HepG2 (cell line): ENCODE measurements around the gene CEP57L1. TPM values are rescaled to one million over a fixed set of nuclear protein-coding genes. Genes with fewer than 3 reads are reported as not detected.

Source experiments
- ATAC-seq: fragments of 200-7000 bp; cut with Tn5 transposase; 3 replicates; pipeline ENCODE4 v1.9.1; 2020; ENCODE audit warnings: mild to moderate bottlenecking, moderate library complexity
- BruUV-seq: library from RNA; stranded (reverse); fragments of 400-500 nt; replicated peaks from 2 replicates; lab custom pipeline; 2021; lab: Mats Ljungman, UMichigan
- CTCF ChIA-PET: fragments of 300-600 bp; formaldehyde crosslinking; extraction: SDS; loops from one replicate; lab custom pipeline; 2021; ENCODE audit warnings: low total read pairs, inconsistent platforms, low intra/inter-chr PET ratio; lab: Yijun Ruan, JAX
- POLR2A ChIA-PET: fragments of 350-600 bp; sonication (Branson Sonifier 250); formaldehyde crosslinking; loops from one replicate; lab custom pipeline; 2020; ENCODE audit warnings: antibody characterized with exemption, inconsistent platforms; lab: Yijun Ruan, JAX
- DNase-seq: peaks from one replicate; pipeline ENCODE4 v3.0.0-alpha.2; 2015; ENCODE audit warnings: low spot score
- FAIRE-seq: peaks from 3 replicates; lab custom pipeline; 2011; peaks lifted over from hg19 to GRCh38; lab: Jason Lieb, UNC
- H2AFZ ChIP-seq: one replicate; pipeline ENCODE4 v1.6.1; 2011; ENCODE audit warnings: low read length, inconsistent platforms
- H3K27ac ChIP-seq: fragments of 300-600 bp; 3 replicates; pipeline ENCODE4 v1.8.0; 2011; ENCODE audit warnings: mixed run types, mild to moderate bottlenecking, mixed read lengths, low read length, inconsistent platforms; ENCODE audit not compliant: insufficient read depth; ENCODE audit errors: extremely low read length
- H3K27me3 ChIP-seq, 2 experiments: fragments of 200-600 bp in 1 of 2; 2 replicates in 1 of 2; 3 replicates in 1 of 2; pipeline versions ENCODE4 v1.6.0 to v1.8.0; 2011; ENCODE audit warnings: low read length in 2 of 2, mild to moderate bottlenecking in 2 of 2, moderate library complexity in 2 of 2, inconsistent platforms in 1 of 2; ENCODE audit not compliant: insufficient read depth in 2 of 2, control insufficient read depth in 1 of 2
- H3K36me3 ChIP-seq, 2 experiments: fragments of 200-600 bp in 1 of 2; replicated peaks in 1 of 2; 2 replicates in 1 of 2; 3 replicates in 1 of 2; pipeline versions ENCODE4 v1.5.1 to v1.8.0; 2011; ENCODE audit warnings: low read length in 2 of 2, inconsistent platforms in 1 of 2; ENCODE audit not compliant: insufficient read depth in 2 of 2, control insufficient read depth in 1 of 2
- H3K4me1 ChIP-seq: 2 replicates; pipeline ENCODE4 v1.5.1; 2012; ENCODE audit warnings: low read length, inconsistent platforms; ENCODE audit not compliant: insufficient read depth
- H3K4me2 ChIP-seq: 2 replicates; pipeline ENCODE4 v1.6.0; 2011; ENCODE audit warnings: low read depth, low read length, inconsistent platforms
- H3K4me3 ChIP-seq, 3 experiments: fragments of 200-600 bp in 1 of 3; sonication (generic), shearing (Covaris generic) in 1 of 3; replicated peaks in 1 of 3; 2 replicates each; pipeline ENCODE4 v1.5.1; 2011 to 2016; ENCODE audit warnings: low read length in 3 of 3, inconsistent platforms in 2 of 3, low read depth in 2 of 3, mild to moderate bottlenecking in 2 of 3, control low read depth in 1 of 3, mixed read lengths in 1 of 3; ENCODE audit not compliant: insufficient read depth in 1 of 3
- H3K79me2 ChIP-seq: one replicate; pipeline ENCODE4 v1.6.1; 2011; ENCODE audit warnings: low read length, inconsistent platforms; ENCODE audit not compliant: insufficient read depth
- H3K9ac ChIP-seq: 2 replicates; pipeline ENCODE4 v1.6.0; 2011; ENCODE audit warnings: mild to moderate bottlenecking, low read depth, low read length, inconsistent platforms; ENCODE audit not compliant: insufficient read depth
- H3K9me3 ChIP-seq: 2 replicates; pipeline ENCODE4 v1.5.1; 2012; ENCODE audit warnings: mild to moderate bottlenecking, low read length
- H4K20me1 ChIP-seq: 2 replicates; pipeline ENCODE4 v1.6.0; 2011; ENCODE audit warnings: inconsistent platforms, mild to moderate bottlenecking, low read length, moderate library complexity; ENCODE audit not compliant: insufficient read depth
- CTCF ChIP-seq: sonication (generic); formaldehyde crosslinking; IDR thresholded peaks from 2 replicates; pipeline ENCODE4 v1.5.0; 2020; ENCODE audit warnings: mild to moderate bottlenecking, missing genetic modification reagents, moderate library complexity
- MYC ChIP-seq: sonication (generic); formaldehyde crosslinking; IDR thresholded peaks from 2 replicates; pipeline ENCODE4 v1.9.0; 2021; ENCODE audit warnings: missing genetic modification reagents, borderline replicate concordance
- RXRB ChIP-seq: IDR thresholded peaks from 2 replicates; pipeline ENCODE4 v1.6.1; 2016; ENCODE audit warnings: borderline replicate concordance, missing genetic modification reagents, missing compliant biosample characterization
- TEAD3 ChIP-seq: optimal IDR thresholded peaks from 2 replicates; pipeline ENCODE3; 2016; ENCODE audit warnings: borderline replicate concordance
- TFAP4 ChIP-seq: sonication (generic); IDR thresholded peaks from 2 replicates; pipeline ENCODE4 v1.6.1; 2016; ENCODE audit warnings: low read depth, borderline replicate concordance
- TRIM22 ChIP-seq: fragments of 450-650 bp; IDR thresholded peaks from 2 replicates; pipeline ENCODE4 v1.6.1; 2017
- WIZ ChIP-seq: sonication (generic); formaldehyde crosslinking; IDR thresholded peaks from 2 replicates; pipeline ENCODE4 v1.5.1; 2020; ENCODE audit warnings: mild to moderate bottlenecking, missing genetic modification reagents
- ZNF652 ChIP-seq: IDR thresholded peaks from 2 replicates; pipeline ENCODE4 v1.6.1; 2016; ENCODE audit warnings: low read depth, borderline replicate concordance
- ZNF777 ChIP-seq: sonication (generic); formaldehyde crosslinking; IDR thresholded peaks from 2 replicates; pipeline ENCODE4 v1.4.0; 2020; ENCODE audit warnings: missing genetic modification reagents
- WGBS: methylation state at CpG from one replicate; pipeline ENCODE4 v1.1.6; 2017; ENCODE audit warnings: low lambda C conversion rate; 5-methylcytosine and 5-hydroxymethylcytosine counted together
- in situ Hi-C: cut with HindIII; loops from 2 replicates; pipeline ENCODE4 v1.10.0; 2017; ENCODE audit warnings: low pct_unique_long_range_greater_than_20kb; ENCODE audit not compliant: extremely low pct_ligation_motif_present
- intact Hi-C: fragments of 100-400 bp; cut with micrococcal nuclease; formaldehyde crosslinking; loops from one replicate; pipeline ENCODE4 v1.10.0; 2022; ENCODE audit not compliant: unreplicated experiment
- polyA plus RNA-seq, 8 experiments: library from polyadenylated mRNA; depleted of rRNA in 3 of 8; stranded (reverse) in 7 of 8; unstranded in 1 of 8; fragments of >200 nt; fragmentation: Illumina TruSeq in 4 of 8; extraction: Trizol in 4 of 8; gene quantifications; 2 replicates each; pipeline versions ENCODE4 v1.2.1 to v1.2.3, GENCODE V29; 2011 to 2016; ENCODE audit warnings: low read depth in 4 of 8, missing spikeins in 1 of 8, mixed read lengths in 1 of 8; ENCODE audit not compliant: insufficient read depth in 1 of 8
- total RNA-seq, 5 experiments: library from RNA; depleted of rRNA; stranded (reverse); fragments of >200 nt; fragmentation: Illumina TruSeq; extraction: Trizol; gene quantifications; 2 replicates each; pipeline ENCODE4 v1.2.3, GENCODE V29; 2016; ENCODE audit warnings: low read depth in 1 of 5

CEP57L1 gene
- total and polyA plus RNA-seq, 2 of the 13 experiments (the other 11 are each of a cell fraction or from before 2014, with no cell fraction given) = 7.7 to 15.5 TPM

- FAIRE-seq = no peak
Measured at GRCh38 chr6:109182578-109182977, 87.3 kb downstream of the CEP57L1 start.

GRCh38 chr6:109183109-109183650, 87.9 kb downstream of the CEP57L1 start:
- Histone ChIP-seq H2AFZ (no peak overlapping the region), H3K79me2 (no peaks in the 10 kb centered on the region), H3K4me1 (peaks cover 10% of the 10 kb centered on the region), H3K27ac (no peak overlapping the region), H3K36me3 (no peaks in the 10 kb centered on the region), H3K4me3 (no peak overlapping the region), H3K9ac (no peak overlapping the region), H3K4me2 (peak overlapping the region; percentile 34; the same call in 1 of the 2 replicates), H3K27me3 (no peaks in the 10 kb centered on the region), H3K9me3 (no peaks in the 10 kb centered on the region), H4K20me1 (no peaks in the 10 kb centered on the region)
- DNase-seq = no peak
- intact Hi-C loops = no loop called here
- no peak for FAIRE-seq
- no TSS peak for BruUV-seq
- peak; percentile 40; the same call in 1 of the 3 replicates for ATAC-seq
- ChIA-PET CTCF (no interaction called here), POLR2A (interaction anchor here (1.0 kb wide), 1 partner anchor 199 kb away, joined by 3 read pairs; the partner anchor contains the start of gene CD164)
- in situ Hi-C loops = no loop called here
- WGBS = 0% methylated on average over 2 of the region's 2 CpGs
- TF ChIP-seq ZNF777 (CRISPR knock-in tag) (no peak), MYC (no peak), ZNF652 (CRISPR knock-in tag) (peak; percentile 48; the same call in 1 of the 2 replicates), RXRB (CRISPR knock-in tag) (no peak), CTCF (CRISPR knock-in tag) (peak; percentile 36; the same call in 1 of the 2 replicates), TRIM22 (no peak)

More at GRCh38 chr6:109182578-109182977, 87.3 kb downstream of the CEP57L1 start:
- Histone ChIP-seq H3K4me3 (no peak overlapping the region; a peak in 1 of 6 replicates), H3K27me3 (no peaks in the 10 kb centered on the region), H3K36me3 (no peaks in the 10 kb centered on the region), H3K79me2 (no peaks in the 10 kb centered on the region), H3K9ac (no peak overlapping the region), H3K4me2 (peak overlapping the region; percentile 34), H3K9me3 (no peaks in the 10 kb centered on the region), H2AFZ (peak overlapping the region; percentile 89), H4K20me1 (no peaks in the 10 kb centered on the region), H3K27ac (no peak overlapping the region), H3K4me1 (peaks cover 10% of the 10 kb centered on the region)
- in situ Hi-C loops = no loop called here
- ChIA-PET POLR2A (interaction anchor here (1.0 kb wide), 1 partner anchor 200 kb away, joined by 3 read pairs; the partner anchor contains the start of gene CD164), CTCF (no interaction called here)
- no peak for TF ChIP-seq WIZ (CRISPR knock-in tag)
- peak; percentile 38; the same call in 1 of the 2 replicates for TF ChIP-seq TFAP4
- peak; percentile 12 for TF ChIP-seq TEAD3 (CRISPR knock-in tag)
- DNase-seq = peak; percentile 31
- intact Hi-C loops = no loop called here
- BruUV-seq = no TSS peak
- WGBS = 0% methylated on average over 2 of the region's 2 CpGs
- ATAC-seq = peak; percentile 79
